HG03432 (cell line): ENCODE data around the gene P3R3URF.

ENCODE experiments used
- ATAC-seq: cut with Tn5 transposase; IDR thresholded peaks from one replicate; pipeline ENCODE4 v1.9.1; 2021; ENCODE audit warnings: mild to moderate bottlenecking, moderate library complexity; ENCODE audit not compliant: unreplicated experiment

P3R3URF gene

DNA sequence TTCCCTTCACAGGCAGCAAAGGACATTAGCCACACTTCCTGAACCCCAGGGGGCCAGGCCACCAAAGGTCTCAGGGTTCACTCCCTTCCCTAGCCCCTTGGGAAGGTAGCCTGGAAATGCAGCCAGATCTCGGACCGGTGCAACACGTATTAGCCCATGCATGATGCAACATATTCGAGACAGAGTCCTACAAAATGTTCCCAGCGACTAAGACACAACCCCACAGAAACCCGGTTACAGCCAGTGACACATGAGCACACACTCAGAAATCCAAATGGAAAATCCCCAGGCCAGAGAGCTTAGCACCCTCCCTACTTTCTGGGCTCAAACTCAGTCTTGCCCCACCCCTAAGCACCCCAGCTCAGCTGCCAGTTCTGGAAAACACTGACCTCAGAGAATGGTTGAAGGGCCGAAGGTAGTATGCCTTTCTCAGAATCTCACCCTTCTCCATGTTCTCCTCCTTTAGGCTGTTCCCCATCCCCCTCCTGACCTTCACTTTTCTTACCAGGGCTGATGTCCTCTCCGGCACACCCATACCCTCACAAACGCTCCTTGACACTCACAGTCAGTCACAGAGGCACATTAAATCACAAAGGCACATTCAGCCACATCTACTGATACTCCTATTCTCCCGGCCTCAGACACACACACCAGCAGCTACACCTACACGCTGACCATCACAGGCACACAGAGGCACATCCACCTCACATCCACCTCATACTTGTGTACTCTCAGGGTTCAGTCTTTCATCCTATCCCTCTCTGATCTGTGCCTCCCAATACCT is 1.6 kb downstream of the P3R3URF start, which contains the start of gene TSPAN1:
TSS of gene TSPAN1 (plus strand) at position 640 of the 784 bp plus-strand sequence. CDS start 6,021 bp downstream, outside the sequence.
- no peak for ATAC-seq

DNA sequence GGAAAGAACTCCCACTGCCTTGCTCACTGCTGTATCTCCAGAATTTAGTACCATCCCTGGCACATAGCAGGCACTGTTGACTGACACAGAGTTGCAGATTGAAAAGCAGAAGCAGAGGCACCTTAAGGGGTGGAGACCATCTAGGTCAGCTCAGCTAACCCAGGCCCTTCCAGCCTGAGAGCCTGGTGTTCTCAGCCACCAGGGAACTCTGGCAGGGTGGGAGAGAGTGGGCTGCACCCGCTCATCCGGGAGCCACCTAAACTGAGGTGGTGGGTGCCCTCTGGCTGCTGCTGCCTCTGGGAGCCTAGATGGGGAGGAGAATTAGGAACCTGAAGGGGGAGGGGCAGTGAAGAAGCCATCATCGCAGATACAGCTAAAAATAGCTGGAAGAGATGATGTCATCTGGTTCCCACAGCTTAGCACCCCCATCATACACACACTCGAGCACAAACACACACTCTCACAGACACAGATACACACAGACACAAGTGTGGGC is 2.9 kb downstream of the P3R3URF start:
- no peak for ATAC-seq

DNA sequence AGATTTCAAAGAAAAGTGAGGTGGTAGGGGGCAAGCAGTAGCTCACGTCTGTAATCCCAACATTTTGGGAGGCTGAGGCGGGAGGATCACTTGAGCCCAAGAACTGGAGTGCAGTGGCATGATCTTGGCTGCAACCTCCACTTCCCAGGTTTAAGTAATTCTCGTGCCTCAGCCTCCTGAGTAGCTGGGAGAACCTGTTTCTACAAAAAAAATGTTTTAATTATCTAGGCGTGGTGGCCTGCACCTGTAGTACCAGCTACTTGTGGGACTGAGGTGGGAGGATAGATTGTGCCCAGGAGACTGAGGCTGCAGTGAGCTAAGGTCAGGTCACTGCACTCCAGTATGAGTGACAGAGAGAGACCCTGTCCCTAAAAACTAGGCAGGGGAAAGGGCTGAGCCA is 4.0 kb downstream of the P3R3URF start:
- no peak for ATAC-seq

DNA sequence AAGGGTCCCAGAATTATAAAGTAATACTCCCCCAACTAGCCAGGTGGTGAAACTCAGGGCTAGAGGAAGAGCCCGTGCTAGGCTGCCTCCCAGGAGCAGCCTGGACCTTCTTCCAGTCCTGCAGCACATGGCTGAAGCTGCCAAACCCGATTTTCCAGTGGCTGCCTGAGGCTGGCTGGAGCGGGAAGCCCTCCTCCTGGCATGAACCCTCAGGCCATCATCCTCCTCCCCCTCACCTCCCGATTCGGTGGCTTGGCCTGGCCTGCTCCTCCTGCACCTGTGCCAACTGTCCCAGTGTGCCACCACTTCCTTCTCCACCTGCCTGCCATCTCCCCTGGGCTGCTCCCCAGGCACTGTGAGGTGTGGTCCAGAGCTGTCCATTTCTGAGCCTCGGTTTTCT is 4.4 kb downstream of the P3R3URF start:
- no peak for ATAC-seq

- ATAC-seq: no peak
These were observed 4.9 kb downstream of the P3R3URF start for GRCh38 chr1:46171351-46171750.

DNA sequence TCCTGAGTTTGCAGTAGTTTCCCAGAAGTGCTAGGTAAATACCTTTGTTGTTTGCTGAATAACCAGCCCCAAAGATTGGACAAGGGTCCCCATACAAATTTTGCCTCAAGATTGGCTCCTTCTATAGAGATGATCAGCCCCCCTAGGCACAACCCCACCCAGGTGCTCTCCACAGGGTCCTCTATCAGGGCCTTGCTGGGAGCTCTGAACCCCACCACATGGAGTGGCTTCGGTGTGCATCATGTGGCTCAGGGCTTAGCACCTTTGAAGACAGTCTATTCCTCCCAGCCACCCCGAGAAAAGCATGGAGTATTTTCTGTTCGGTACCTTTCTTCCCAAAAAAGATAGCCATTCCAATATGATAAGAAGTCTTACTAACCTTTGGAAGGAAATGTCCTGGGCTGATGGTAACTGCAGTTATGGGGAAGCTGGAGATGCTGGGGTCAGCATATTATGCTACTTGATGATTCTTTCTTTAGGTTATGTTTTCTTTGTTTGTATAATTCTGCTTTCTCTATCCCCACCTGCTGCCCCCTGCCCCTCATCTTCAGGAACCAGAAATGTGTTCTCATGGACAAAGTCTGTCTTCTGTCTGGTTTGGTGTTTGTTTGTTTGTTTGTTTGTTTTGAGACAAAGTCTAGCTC is 6.4 kb downstream of the P3R3URF start:
- ATAC-seq: no peak

DNA sequence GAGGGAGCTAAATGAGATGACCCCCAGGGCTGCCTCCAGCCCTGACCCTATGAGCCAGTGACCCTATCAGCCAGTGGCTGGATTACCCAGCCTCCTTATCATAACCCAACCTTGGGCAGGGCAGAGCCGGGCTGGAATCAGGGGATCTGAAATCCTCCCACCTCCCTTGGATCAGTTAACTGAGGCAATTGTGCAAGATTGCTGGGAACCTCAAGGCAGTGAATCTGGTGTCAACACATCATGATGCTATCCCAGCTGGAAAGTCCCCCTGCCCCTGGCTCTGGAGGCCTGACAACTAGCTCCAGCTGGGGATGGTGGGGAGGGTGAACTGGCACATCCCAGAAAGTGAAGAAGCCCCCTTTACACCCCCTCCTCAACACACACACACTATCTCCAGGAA is 7.8 kb downstream of the P3R3URF start:
- no peak for ATAC-seq

DNA sequence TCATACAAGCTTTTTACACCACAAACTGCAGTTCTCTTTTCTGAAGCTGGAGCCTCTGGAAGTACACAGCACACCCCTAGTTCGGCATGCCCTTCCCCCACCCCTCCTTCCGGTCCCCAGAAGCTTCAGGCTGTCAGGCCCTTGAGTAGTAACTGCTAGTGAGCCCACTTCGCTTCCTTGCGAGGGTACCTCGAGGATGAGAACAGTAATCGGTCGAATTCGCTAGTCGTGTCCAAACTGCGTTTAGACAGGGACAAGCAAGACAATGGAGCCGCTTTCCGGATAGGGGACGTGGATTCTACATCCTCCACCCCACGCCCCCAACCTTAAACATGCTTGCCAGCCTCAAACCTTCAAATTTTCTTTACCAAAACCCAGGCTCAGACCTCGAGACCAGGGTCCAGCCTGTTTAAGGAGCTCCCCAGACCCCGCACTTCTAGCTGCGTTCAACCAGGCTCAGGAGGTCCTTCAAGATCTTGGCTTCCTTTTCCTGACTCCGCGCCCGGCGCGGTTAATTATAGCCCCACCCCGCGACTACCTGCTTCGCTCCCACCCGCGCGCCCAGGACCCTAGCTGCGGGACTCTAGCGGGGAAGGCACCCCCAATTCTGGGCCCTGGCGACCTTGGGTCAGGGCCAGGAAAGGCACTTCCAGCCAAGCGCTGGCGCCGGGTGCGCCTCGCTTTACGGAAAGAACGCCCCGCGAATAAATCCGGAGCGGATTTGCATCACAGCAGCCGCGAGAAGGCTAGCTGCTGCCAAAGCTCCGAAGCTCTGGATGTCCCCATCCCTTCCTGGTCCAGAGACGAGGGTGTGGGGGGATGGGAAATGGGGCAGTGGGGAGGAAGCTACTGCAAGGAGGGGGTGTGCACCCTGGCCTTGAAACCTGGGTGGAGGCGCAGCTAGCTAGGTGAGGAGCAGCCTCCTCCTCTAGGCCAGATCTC is 9.5 kb downstream of the P3R3URF start:
- no peak for ATAC-seq

DNA sequence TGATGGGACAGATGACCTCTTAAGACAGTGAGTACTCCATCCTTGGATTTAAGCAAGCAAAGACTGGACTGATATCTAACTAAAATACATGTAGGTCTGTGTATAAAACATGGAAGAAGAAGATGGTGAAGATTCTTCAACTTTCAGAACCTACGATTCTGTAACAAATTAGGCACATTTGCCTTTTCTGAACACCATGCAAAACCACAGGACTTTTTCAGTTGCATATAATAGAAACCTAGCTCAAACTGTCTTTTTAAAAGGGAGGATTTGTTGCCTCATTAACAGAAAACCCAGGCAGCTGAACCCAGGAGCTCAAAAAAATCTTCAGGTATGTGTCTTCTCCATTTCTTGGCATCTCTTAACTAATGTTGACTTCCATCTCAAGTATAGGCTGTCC is 16.1 kb downstream of the P3R3URF start:
- ATAC-seq: no peak

DNA sequence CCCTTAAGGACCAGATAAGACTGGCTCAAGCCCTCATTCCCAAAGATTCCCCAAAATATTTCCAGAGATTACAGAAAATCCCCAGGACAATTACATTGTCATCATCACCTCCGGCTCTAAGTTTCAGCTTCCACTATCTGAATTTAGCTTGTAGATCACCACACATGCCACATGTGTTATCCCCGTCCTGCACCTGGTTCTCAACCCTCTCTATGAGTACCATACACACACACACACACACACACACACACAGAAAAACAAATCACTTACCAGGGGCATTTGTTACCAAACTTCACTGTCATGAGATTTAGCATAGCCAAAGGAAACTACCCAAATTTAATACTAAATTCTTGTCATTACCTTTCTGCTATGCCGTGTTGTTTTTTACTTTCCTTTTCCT is 16.8 kb downstream of the P3R3URF start:
- ATAC-seq: peak; percentile 41

GRCh38 chr1:46158312-46159281 is 17.7 kb downstream of the P3R3URF start:
- ATAC-seq: peak; percentile 72

DNA sequence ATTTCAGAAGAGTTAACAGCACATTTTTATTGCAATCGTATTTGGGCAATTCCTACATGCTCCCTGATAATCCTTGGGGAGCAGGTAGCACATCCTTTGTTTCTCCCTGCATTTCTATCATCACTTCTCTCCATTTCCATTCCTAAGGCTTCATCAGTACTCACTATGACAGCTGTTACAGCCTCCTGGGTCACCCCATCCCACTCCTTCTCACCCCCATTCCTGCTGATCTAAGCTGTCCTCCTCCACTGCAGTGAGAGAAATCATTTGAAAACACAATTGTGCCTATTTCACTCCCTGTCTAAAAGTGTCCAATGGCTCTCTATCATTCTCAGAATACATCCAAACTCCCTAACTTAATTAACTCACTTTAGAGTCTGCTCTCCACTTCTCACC is 18.4 kb downstream of the P3R3URF start:
- ATAC-seq: no peak

GRCh38 chr1:46153732-46154131 is 22.6 kb downstream of the P3R3URF start:
- no peak for ATAC-seq

GRCh38 chr1:46153228-46153627 is 23.1 kb downstream of the P3R3URF start:
- no peak for ATAC-seq

- no peak for ATAC-seq
These were observed 24.3 kb downstream of the P3R3URF start for GRCh38 chr1:46152016-46152415.

DNA sequence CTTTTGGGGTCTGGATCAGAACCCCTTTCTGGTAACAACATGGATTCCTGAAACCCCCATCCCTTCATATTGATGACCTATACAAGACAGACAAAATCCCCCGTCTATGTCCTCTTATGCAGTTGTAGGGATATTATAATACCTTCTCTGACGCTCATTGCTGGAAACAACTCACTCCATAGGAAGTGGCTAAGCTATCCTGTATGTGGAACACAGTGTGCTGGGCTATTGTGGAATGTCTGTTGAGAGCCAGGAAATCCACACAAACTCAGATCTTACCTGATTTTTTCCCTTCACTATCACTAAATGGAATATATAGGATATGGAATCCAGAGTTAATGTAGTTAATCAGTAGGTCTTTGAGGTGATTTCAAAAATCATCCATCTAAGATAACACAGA is 26.2 kb downstream of the P3R3URF start:
- no peak for ATAC-seq

DNA sequence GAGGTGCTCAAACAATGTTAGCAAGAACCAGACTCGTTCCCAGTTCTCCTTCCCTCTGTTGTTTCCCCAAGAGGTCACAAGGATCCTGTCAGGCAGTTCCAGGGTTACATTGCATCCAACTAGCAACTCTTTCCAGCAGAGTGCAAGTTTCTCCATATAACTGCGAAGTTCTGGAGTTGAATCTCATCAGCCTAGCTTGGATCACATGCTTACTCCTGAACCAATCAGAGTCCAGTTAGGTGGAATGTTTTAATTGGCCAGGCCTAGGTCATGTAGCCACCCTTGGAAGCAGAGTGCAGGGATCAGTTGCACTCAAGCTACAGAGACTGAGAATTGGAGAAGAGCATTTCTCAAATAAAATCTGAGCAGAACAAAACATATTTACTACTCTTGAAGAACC is 28.0 kb downstream of the P3R3URF start:
- no peak for ATAC-seq

- no peak for ATAC-seq
These were observed 38.4 kb downstream of the P3R3URF start for GRCh38 chr1:46137916-46138315.

GRCh38 chr1:46136711-46137110 is 39.6 kb downstream of the P3R3URF start:
- no peak for ATAC-seq
